Measurements from ENCODE around the gene ATP5F1D. TPM values are rescaled to one million over a fixed set of nuclear protein-coding genes. Genes with fewer than 3 reads are reported as not detected.

ATP5F1D gene
- total RNA-seq, 4 donors from 2014 or later, result 102 to 205 (median 137) TPM

DNA sequence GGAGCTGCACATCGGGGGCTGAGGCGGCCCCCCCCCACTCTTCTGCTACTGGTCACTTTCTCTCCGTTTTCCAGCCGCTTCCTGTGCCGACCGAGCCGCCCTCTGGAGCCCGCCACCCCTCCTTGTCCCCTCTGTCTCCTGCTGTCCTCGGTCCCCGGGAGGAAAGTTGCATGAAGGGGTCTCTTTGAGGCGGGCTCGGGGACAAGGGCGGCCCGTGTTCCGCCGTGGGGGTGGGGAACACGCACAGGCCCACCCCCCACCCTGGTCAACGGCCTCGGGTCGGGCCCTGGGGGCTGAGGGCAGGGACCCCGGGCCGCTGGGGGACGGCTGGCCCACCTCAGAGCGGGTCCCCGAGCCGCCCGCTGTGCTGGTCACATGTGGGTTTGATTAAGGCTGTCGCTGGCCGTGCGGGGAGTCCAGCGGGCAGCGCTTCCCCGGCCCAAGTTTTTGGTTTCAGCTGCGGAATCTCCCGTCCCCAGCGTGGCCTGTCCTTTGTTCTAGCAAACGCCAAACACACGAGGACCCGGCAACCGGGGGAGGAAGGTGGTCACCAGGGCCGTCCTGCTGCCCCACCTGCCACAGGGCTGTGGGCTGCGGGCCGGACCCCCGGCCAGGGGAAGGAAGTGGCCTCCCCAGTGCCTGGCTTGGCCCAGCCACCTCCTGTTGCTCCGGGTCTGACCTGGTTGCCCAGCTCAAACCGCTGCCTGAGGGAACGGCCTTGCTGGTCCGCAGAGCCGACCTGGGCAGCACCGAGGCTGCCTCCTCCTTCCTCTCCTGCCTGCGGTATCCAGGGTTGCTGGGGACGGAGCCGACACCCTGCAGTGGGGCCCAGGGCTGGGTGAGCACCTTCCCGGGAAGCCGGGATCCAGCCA lies 46.0 kb downstream of the ATP5F1D start:
- no peak for DNase-seq (ENCODE audit: low spot score in 2 of 2)
- Histone ChIP-seq H3K27me3 (peaks cover 97% of the 10 kb centered on the region), H3K36me3 (no peaks in the 10 kb centered on the region), H3K9me3 (no peaks in the 10 kb centered on the region), H3K27ac (no peak overlapping the region), H3K4me3 (no peak overlapping the region), H3K4me1 (peaks cover 11% of the 10 kb centered on the region)
- TF ChIP-seq POLR2A (IDR thresholded peaks at IDR 0.05) (no peak), EP300 (IDR thresholded peaks at IDR 0.05) (no peak), POLR2AphosphoS5 (IDR thresholded peaks at IDR 0.05) (no peak)
- TF ChIP-seq, protein P1, sequence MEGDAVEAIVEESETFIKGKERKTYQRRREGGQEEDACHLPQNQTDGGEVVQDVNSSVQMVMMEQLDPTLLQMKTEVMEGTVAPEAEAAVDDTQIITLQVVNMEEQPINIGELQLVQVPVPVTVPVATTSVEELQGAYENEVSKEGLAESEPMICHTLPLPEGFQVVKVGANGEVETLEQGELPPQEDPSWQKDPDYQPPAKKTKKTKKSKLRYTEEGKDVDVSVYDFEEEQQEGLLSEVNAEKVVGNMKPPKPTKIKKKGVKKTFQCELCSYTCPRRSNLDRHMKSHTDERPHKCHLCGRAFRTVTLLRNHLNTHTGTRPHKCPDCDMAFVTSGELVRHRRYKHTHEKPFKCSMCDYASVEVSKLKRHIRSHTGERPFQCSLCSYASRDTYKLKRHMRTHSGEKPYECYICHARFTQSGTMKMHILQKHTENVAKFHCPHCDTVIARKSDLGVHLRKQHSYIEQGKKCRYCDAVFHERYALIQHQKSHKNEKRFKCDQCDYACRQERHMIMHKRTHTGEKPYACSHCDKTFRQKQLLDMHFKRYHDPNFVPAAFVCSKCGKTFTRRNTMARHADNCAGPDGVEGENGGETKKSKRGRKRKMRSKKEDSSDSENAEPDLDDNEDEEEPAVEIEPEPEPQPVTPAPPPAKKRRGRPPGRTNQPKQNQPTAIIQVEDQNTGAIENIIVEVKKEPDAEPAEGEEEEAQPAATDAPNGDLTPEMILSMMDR (IDR thresholded peaks at IDR 0.05), result no peak
- WGBS, result 40% methylated on average over 15 of the region's 55 CpGs

DNA sequence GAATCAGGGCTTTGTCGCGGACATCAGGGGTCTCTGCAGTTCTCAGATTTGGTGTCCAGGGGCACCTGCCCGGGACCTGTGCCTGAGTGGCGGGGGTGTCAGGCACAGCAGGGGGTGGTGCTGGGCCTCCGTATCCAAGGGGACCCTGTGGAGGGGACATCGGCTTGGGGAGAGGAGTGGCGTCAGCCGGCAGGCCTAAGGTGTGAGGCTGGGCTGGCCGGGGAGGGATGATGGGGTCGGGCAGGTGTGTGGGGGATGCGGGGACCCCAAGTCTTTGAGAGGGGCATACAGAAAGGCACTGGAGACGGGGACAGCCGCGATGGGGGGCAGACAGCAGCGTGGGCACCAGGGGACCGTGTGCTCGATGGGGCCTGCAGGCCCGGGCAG lies 46.7 kb downstream of the ATP5F1D start:
- no peaks in the 10 kb centered on the region for H3K36me3 ChIP-seq
- no peaks in the 10 kb centered on the region for H3K9me3 ChIP-seq
- TF ChIP-seq, protein P1 (IDR thresholded peaks at IDR 0.05), result no peak
- TF ChIP-seq EP300 (IDR thresholded peaks at IDR 0.05), result no peak
- TF ChIP-seq POLR2A (IDR thresholded peaks at IDR 0.05), result no peak
- no peak for TF ChIP-seq POLR2AphosphoS5 (IDR thresholded peaks at IDR 0.05)
- H3K4me3 ChIP-seq, result no peak overlapping the region
- DNase-seq (ENCODE audit: low spot score in 2 of 2), result no peak
- H3K4me1 ChIP-seq, result peaks cover 11% of the 10 kb centered on the region
- H3K27ac ChIP-seq, result no peak overlapping the region
- peaks cover 97% of the 10 kb centered on the region for H3K27me3 ChIP-seq
- 87% methylated on average over 14 of the region's 18 CpGs for WGBS

DNA sequence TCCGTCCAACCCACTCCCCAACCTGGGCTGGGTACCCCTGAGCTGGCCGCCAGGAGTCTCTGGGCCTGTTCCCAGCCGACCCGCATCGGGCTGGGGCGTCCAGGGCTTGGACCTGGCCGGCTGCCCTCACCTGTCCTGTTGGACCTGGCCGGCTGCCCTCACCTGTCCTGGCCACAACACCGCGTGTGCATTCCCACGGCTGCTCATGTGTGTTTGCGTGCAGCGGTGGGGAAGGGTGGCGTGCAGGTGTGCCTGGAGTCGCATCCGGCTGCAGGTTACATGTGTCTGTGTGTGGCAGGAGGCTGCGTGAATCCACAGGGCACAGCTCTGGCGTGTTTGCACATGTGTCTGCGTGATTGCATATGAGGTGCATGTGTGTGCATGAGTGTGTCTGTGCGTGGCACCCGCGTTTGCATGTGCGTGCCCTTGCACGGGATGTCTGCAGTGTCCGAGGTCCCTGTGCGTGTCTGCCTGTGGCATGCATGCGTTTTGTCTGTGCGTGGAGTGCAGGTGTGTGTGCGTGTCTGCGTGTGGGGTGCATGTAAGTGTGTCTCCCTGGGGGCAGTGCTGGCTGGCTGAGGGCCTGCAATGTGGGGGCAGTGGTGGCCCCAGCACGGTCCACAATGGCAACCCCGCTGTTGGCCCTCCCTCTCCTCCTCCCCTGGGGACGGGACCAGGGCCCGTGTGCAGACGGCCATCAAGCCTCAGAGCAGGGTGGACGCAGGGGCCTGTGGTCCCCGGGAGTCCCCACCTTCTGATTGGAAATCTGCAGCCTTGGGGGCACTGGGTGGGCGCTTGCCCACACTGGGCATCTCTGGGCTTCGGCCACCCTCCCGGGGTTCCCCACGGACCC lies 47.5 kb downstream of the ATP5F1D start:
- no peak overlapping the region for H3K4me3 ChIP-seq
- no peaks in the 10 kb centered on the region for H3K36me3 ChIP-seq
- no peaks in the 10 kb centered on the region for H3K9me3 ChIP-seq
- H3K27me3 ChIP-seq, result peaks cover 97% of the 10 kb centered on the region
- TF ChIP-seq POLR2A (IDR thresholded peaks at IDR 0.05) (no peak), EP300 (IDR thresholded peaks at IDR 0.05) (no peak), POLR2AphosphoS5 (IDR thresholded peaks at IDR 0.05) (no peak)
- TF ChIP-seq, protein P1 (IDR thresholded peaks at IDR 0.05), result no peak
- WGBS, result no CpG with 5 or more reads among the region's 41 CpGs
- peaks cover 11% of the 10 kb centered on the region for H3K4me1 ChIP-seq
- DNase-seq (ENCODE audit: low spot score in 2 of 2), result no peak
- no peak overlapping the region for H3K27ac ChIP-seq

DNA sequence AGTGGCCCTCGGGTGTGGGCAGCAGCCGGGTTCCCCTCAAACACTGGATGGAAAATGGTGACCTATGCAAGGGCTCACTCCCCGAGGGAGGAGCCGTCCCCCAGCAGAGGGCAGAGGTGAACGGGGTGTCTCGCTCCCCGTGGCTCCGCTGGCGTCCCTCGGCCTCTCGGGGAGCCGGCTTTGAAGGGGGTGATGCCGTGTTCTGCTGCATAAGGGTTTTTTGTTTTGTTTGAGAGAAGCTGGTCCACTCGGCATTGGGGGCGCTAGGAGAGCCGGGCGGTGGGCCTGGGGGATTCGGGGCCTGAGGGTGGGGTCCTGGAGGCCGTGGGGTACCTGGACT lies 48.1 kb downstream of the ATP5F1D start:
- Histone ChIP-seq H3K36me3 (no peaks in the 10 kb centered on the region), H3K27ac (no peak overlapping the region), H3K9me3 (no peaks in the 10 kb centered on the region), H3K27me3 (peaks cover 97% of the 10 kb centered on the region), H3K4me1 (peaks cover 11% of the 10 kb centered on the region), H3K4me3 (no peak overlapping the region)
- 62% methylated on average over 10 of the region's 19 CpGs for WGBS
- TF ChIP-seq POLR2AphosphoS5 (IDR thresholded peaks at IDR 0.05), result no peak
- TF ChIP-seq, protein P1 (IDR thresholded peaks at IDR 0.05), result no peak
- TF ChIP-seq EP300 (IDR thresholded peaks at IDR 0.05), result no peak
- TF ChIP-seq POLR2A (IDR thresholded peaks at IDR 0.05), result no peak
- DNase-seq (ENCODE audit: low spot score in 2 of 2), result no peak

DNA sequence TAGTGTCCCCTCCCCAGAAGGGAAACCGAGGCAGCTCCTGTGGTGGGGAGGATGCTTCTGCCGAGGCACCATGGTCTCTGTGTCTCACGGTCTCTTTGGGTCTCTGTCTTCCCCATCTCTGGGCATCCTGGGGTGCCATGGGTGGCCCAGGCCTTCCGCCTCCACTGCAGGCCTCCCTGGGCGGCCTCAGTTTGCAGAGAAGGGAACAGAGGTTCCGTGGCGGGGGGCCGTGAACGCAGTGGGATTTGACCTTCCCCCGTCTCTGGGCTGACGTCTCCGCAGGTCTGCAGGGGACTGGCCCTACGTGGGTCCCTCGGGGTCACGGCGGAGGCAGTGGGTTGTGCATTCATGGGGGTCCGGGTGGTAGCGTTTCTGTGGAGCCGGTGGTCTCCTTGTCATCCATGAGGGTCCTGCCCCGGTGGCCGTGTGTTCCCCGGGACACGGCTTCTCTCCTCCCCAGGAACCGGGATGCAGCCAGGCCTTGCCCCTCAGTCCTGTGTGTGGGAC lies 48.7 kb downstream of the ATP5F1D start:
- no peak for DNase-seq (ENCODE audit: low spot score in 2 of 2)
- Histone ChIP-seq H3K9me3 (no peaks in the 10 kb centered on the region), H3K27me3 (peaks cover 97% of the 10 kb centered on the region), H3K4me1 (peaks cover 14% of the 10 kb centered on the region), H3K4me3 (no peak overlapping the region), H3K36me3 (no peaks in the 10 kb centered on the region), H3K27ac (no peak overlapping the region)
- 59% methylated on average over 5 of the region's 24 CpGs for WGBS
- TF ChIP-seq EP300 (IDR thresholded peaks at IDR 0.05) (no peak), POLR2A (IDR thresholded peaks at IDR 0.05) (no peak), POLR2AphosphoS5 (IDR thresholded peaks at IDR 0.05) (no peak)
- TF ChIP-seq, protein P1 (IDR thresholded peaks at IDR 0.05), result no peak

Data from suprapubic skin (tissue), 4 donors.